ENCODE data around the gene ETFA. TPM values are rescaled to one million over a fixed set of nuclear protein-coding genes. Genes with fewer than 3 reads are reported as not detected.
"Not testable (repeated sequence)": the region's sequence is repeated elsewhere in the genome, so short reads cannot be mapped to it uniquely, and the experiment has no call there.

ETFA gene
- total RNA-seq, 2 experiments from 2014 or later: 159 to 164 TPM

DNA sequence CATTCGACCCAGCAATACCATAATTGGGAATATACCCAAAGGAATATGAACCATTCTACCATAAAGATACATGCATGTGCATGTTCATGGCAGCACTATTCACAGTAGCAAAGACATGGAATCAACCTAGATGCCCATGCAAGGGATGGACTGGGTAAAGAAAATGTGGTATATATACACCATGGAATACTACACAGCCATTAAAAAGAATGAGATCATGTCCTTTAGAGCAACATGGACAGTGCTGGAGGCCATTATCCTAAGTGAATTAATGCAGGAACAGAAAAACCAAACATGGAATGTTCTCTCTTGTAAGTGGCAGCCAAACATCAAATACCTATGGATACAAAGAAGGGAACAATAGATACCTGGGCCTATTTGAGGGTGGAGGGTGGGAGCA, 7.4 kb downstream of the ETFA start:
- intact Hi-C loops (cut with micrococcal nuclease): no loop called here
- Mint-ChIP-seq H3K9me3 (peaks cover 6% of the 10 kb centered on the region), H3K36me3 (ENCODE audit: low read depth) (peaks cover 26% of the 10 kb centered on the region), H3K4me3 (no peak overlapping the region), H3K27ac (no peak overlapping the region), H3K4me1 (ENCODE audit: low read depth) (peaks cover 36% of the 10 kb centered on the region), H3K27me3 (no peaks in the 10 kb centered on the region)
- TF ChIP-seq CTCF (IDR thresholded peaks at IDR 0.05): no peak
- ATAC-seq: no peak
- ChIA-PET CTCF (no interaction called here), POLR2A (interaction anchor here (0.6 kb wide), 1 partner anchor 1943 kb away, joined by 3 read pairs; no protein-coding TSS in a partner anchor)
- DNase-seq: no peak

DNA sequence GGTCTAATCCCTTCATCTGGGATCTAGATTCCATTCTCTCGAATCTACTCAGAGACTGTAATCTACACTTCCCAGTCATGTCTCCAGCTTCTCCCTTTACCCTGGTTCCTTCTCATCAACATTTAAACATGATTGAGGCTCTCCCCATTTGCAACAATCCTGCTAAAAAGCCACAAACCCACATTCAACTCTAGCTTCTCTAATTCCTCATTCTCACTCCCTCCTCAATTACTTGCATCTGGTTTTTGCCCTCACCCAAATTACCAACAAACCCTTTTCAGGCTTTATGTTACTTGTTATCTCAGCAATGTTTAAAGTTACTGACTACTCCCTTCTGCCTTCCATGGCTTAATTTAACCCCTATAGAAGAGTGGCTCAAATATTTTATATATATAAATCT, 11.5 kb downstream of the ETFA start:
- Mint-ChIP-seq H3K4me1 (ENCODE audit: low read depth) (peaks cover 15% of the 10 kb centered on the region), H3K4me3 (no peak overlapping the region), H3K27ac (no peak overlapping the region), H3K36me3 (ENCODE audit: low read depth) (peaks cover 13% of the 10 kb centered on the region), H3K9me3 (peaks cover 3% of the 10 kb centered on the region), H3K27me3 (no peaks in the 10 kb centered on the region)
- DNase-seq (no peak), ATAC-seq (no peak)
- POLR2A ChIA-PET: interaction anchor here (1.3 kb wide), 1 partner anchor 12 kb away, joined by 3 read pairs; no protein-coding TSS in a partner anchor
- TF ChIP-seq CTCF (IDR thresholded peaks at IDR 0.05): no peak
- CTCF ChIA-PET: no interaction called here
- intact Hi-C loops (cut with micrococcal nuclease): no loop called here

- Mint-ChIP-seq H3K27ac (no peak overlapping the region), H3K9me3 (peaks cover under 1% of the 10 kb centered on the region), H3K4me1 (ENCODE audit: low read depth) (peaks cover 18% of the 10 kb centered on the region), H3K27me3 (no peaks in the 10 kb centered on the region), H3K36me3 (ENCODE audit: low read depth) (peaks cover 8% of the 10 kb centered on the region), H3K4me3 (no peak overlapping the region)
- ChIA-PET CTCF (interaction anchor here (1.2 kb wide), 1 partner anchor 10 kb away, joined by 3 read pairs; no protein-coding TSS in a partner anchor), POLR2A (interaction anchor here (1.3 kb wide), 1 partner anchor 13 kb away, joined by 3 read pairs; no protein-coding TSS in a partner anchor)
- intact Hi-C loops (cut with micrococcal nuclease): no loop called here
- no peak for TF ChIP-seq CTCF (IDR thresholded peaks at IDR 0.05)
- ATAC-seq (no peak), DNase-seq (no peak)
Measured at GRCh38 chr15:76298986-76299385, 12.3 kb downstream of the ETFA start.

- ATAC-seq; H3K27ac Mint-ChIP-seq; DNase-seq; H3K9me3 Mint-ChIP-seq; H3K4me3 Mint-ChIP-seq; intact Hi-C loops (cut with micrococcal nuclease); H3K36me3 Mint-ChIP-seq (ENCODE audit: low read depth); H3K27me3 Mint-ChIP-seq: not testable (repeated sequence)
- ChIA-PET CTCF (interaction anchor here (1.2 kb wide), 1 partner anchor 11 kb away, joined by 3 read pairs; no protein-coding TSS in a partner anchor), POLR2A (interaction anchor here (0.6 kb wide), 1 partner anchor 12 kb away, joined by 4 read pairs; no protein-coding TSS in a partner anchor)
- peaks cover 22% of the 10 kb centered on the region for H3K4me1 Mint-ChIP-seq (ENCODE audit: low read depth)
Measured at GRCh38 chr15:76297951-76298350, 13.3 kb downstream of the ETFA start.

GRCh38 chr15:76296849-76297248, 14.4 kb downstream of the ETFA start:
- intact Hi-C loops (cut with micrococcal nuclease): no loop called here
- no peak for TF ChIP-seq CTCF (IDR thresholded peaks at IDR 0.05)
- POLR2A ChIA-PET: interaction anchor here (0.7 kb wide), 1 partner anchor 60 kb away, joined by 3 read pairs; no protein-coding TSS in a partner anchor

GRCh38 chr15:76294463-76294862, 16.8 kb downstream of the ETFA start:
- H3K27ac Mint-ChIP-seq; ATAC-seq; intact Hi-C loops (cut with micrococcal nuclease); H3K27me3 Mint-ChIP-seq; H3K9me3 Mint-ChIP-seq; H3K4me3 Mint-ChIP-seq; DNase-seq: not testable (repeated sequence)
- Mint-ChIP-seq H3K36me3 (ENCODE audit: low read depth) (peaks cover 19% of the 10 kb centered on the region), H3K4me1 (ENCODE audit: low read depth) (peaks cover 21% of the 10 kb centered on the region)
- CTCF ChIA-PET: interaction anchor here (1.0 kb wide), 1 partner anchor 146 kb away, joined by 3 read pairs; no protein-coding TSS in a partner anchor
- POLR2A ChIA-PET: interaction anchor here (1.2 to 1.8 kb wide), 2 partner anchors 15 to 16 kb away, joined by 3 to 5 read pairs; no protein-coding TSS in a partner anchor

More at GRCh38 chr15:76296849-76297248, 14.4 kb downstream of the ETFA start:
- no peaks in the 10 kb centered on the region for H3K9me3 Mint-ChIP-seq
- ATAC-seq: no peak
- no peak overlapping the region for H3K4me3 Mint-ChIP-seq
- no peaks in the 10 kb centered on the region for H3K27me3 Mint-ChIP-seq
- DNase-seq: no peak
- peaks cover 24% of the 10 kb centered on the region for H3K4me1 Mint-ChIP-seq (ENCODE audit: low read depth)
- H3K27ac Mint-ChIP-seq: no peak overlapping the region
- CTCF ChIA-PET: interaction anchor here (1.0 to 2.6 kb wide), 2 partner anchors 9 to 11 kb away, joined by 3 to 5 read pairs; no protein-coding TSS in a partner anchor
- H3K36me3 Mint-ChIP-seq (ENCODE audit: low read depth): peaks cover 11% of the 10 kb centered on the region

Data from activated CD8-positive, alpha-beta T cell treated with anti-CD3 and anti-CD28 coated beads for 36 hours (primary cell).